HepG2 (cell line): ENCODE data around the gene ZFP28. TPM values are rescaled to one million over a fixed set of nuclear protein-coding genes. Genes with fewer than 3 reads are reported as not detected.

ENCODE experiments used
- ATAC-seq: fragments of 200-7000 bp; cut with Tn5 transposase; 3 replicates; pipeline ENCODE4 v1.9.1; 2020; ENCODE audit warnings: mild to moderate bottlenecking, moderate library complexity
- BruUV-seq: library from RNA; stranded (reverse); fragments of 400-500 nt; replicated peaks from 2 replicates; lab custom pipeline; 2021; lab: Mats Ljungman, UMichigan
- CTCF ChIA-PET: fragments of 300-600 bp; formaldehyde crosslinking; extraction: SDS; loops from one replicate; lab custom pipeline; 2021; ENCODE audit warnings: low total read pairs, inconsistent platforms, low intra/inter-chr PET ratio; lab: Yijun Ruan, JAX
- POLR2A ChIA-PET: fragments of 350-600 bp; sonication (Branson Sonifier 250); formaldehyde crosslinking; loops from one replicate; lab custom pipeline; 2020; ENCODE audit warnings: antibody characterized with exemption, inconsistent platforms; lab: Yijun Ruan, JAX
- DNase-seq: peaks from one replicate; pipeline ENCODE4 v3.0.0-alpha.2; 2015; ENCODE audit warnings: low spot score
- FAIRE-seq: peaks from 3 replicates; lab custom pipeline; 2011; peaks lifted over from hg19 to GRCh38; lab: Jason Lieb, UNC
- H2AFZ ChIP-seq: one replicate; pipeline ENCODE4 v1.6.1; 2011; ENCODE audit warnings: low read length, inconsistent platforms
- H3K27ac ChIP-seq: fragments of 300-600 bp; 3 replicates; pipeline ENCODE4 v1.8.0; 2011; ENCODE audit warnings: mixed run types, mild to moderate bottlenecking, mixed read lengths, low read length, inconsistent platforms; ENCODE audit not compliant: insufficient read depth; ENCODE audit errors: extremely low read length
- H3K27me3 ChIP-seq, 2 experiments: fragments of 200-600 bp in 1 of 2; 2 replicates in 1 of 2; 3 replicates in 1 of 2; pipeline versions ENCODE4 v1.6.0 to v1.8.0; 2011; ENCODE audit warnings: low read length in 2 of 2, mild to moderate bottlenecking in 2 of 2, moderate library complexity in 2 of 2, inconsistent platforms in 1 of 2; ENCODE audit not compliant: insufficient read depth in 2 of 2, control insufficient read depth in 1 of 2
- H3K36me3 ChIP-seq, 2 experiments: fragments of 200-600 bp in 1 of 2; replicated peaks in 1 of 2; 2 replicates in 1 of 2; 3 replicates in 1 of 2; pipeline versions ENCODE4 v1.5.1 to v1.8.0; 2011; ENCODE audit warnings: low read length in 2 of 2, inconsistent platforms in 1 of 2; ENCODE audit not compliant: insufficient read depth in 2 of 2, control insufficient read depth in 1 of 2
- H3K4me1 ChIP-seq: 2 replicates; pipeline ENCODE4 v1.5.1; 2012; ENCODE audit warnings: low read length, inconsistent platforms; ENCODE audit not compliant: insufficient read depth
- H3K4me2 ChIP-seq: 2 replicates; pipeline ENCODE4 v1.6.0; 2011; ENCODE audit warnings: low read depth, low read length, inconsistent platforms
- H3K4me3 ChIP-seq, 3 experiments: fragments of 200-600 bp in 1 of 3; sonication (generic), shearing (Covaris generic) in 1 of 3; replicated peaks in 1 of 3; 2 replicates each; pipeline ENCODE4 v1.5.1; 2011 to 2016; ENCODE audit warnings: low read length in 3 of 3, inconsistent platforms in 2 of 3, low read depth in 2 of 3, mild to moderate bottlenecking in 2 of 3, control low read depth in 1 of 3, mixed read lengths in 1 of 3; ENCODE audit not compliant: insufficient read depth in 1 of 3
- H3K79me2 ChIP-seq: one replicate; pipeline ENCODE4 v1.6.1; 2011; ENCODE audit warnings: low read length, inconsistent platforms; ENCODE audit not compliant: insufficient read depth
- H3K9ac ChIP-seq: 2 replicates; pipeline ENCODE4 v1.6.0; 2011; ENCODE audit warnings: mild to moderate bottlenecking, low read depth, low read length, inconsistent platforms; ENCODE audit not compliant: insufficient read depth
- H3K9me3 ChIP-seq: 2 replicates; pipeline ENCODE4 v1.5.1; 2012; ENCODE audit warnings: mild to moderate bottlenecking, low read length
- H4K20me1 ChIP-seq: 2 replicates; pipeline ENCODE4 v1.6.0; 2011; ENCODE audit warnings: inconsistent platforms, mild to moderate bottlenecking, low read length, moderate library complexity; ENCODE audit not compliant: insufficient read depth
- HES4 ChIP-seq: sonication (generic); formaldehyde crosslinking; IDR thresholded peaks from 2 replicates; pipeline ENCODE4 v1.9.0; 2021; ENCODE audit warnings: mild to moderate bottlenecking, missing genetic modification reagents, borderline replicate concordance
- MZF1 ChIP-seq: sonication (generic); formaldehyde crosslinking; IDR thresholded peaks from 2 replicates; pipeline ENCODE4 v1.8.1; 2023; ENCODE audit warnings: mild to moderate bottlenecking, missing genetic modification reagents, borderline replicate concordance
- POLR2G ChIP-seq: fragments of 200-400 bp; formaldehyde crosslinking; IDR thresholded peaks from 2 replicates; pipeline ENCODE4 v1.6.1; 2018; ENCODE audit warnings: mild to moderate bottlenecking, low read depth, low read length, moderate library complexity
- REL ChIP-seq: sonication (generic); formaldehyde crosslinking; conservative IDR thresholded peaks from 2 replicates; pipeline ENCODE4 v1.8.0; 2022; ENCODE audit warnings: mild to moderate bottlenecking, missing genetic modification reagents, moderate library complexity
- ZNF792 ChIP-seq: IDR thresholded peaks from 2 replicates; pipeline ENCODE4 v1.6.1; 2016
- ZSCAN21 ChIP-seq: sonication (generic); formaldehyde crosslinking; IDR thresholded peaks from 2 replicates; pipeline ENCODE4 v1.8.0; 2022; ENCODE audit warnings: mild to moderate bottlenecking, missing genetic modification reagents, moderate library complexity, borderline replicate concordance
- WGBS: methylation state at CpG from one replicate; pipeline ENCODE4 v1.1.6; 2017; ENCODE audit warnings: low lambda C conversion rate; 5-methylcytosine and 5-hydroxymethylcytosine counted together
- in situ Hi-C: cut with HindIII; loops from 2 replicates; pipeline ENCODE4 v1.10.0; 2017; ENCODE audit warnings: low pct_unique_long_range_greater_than_20kb; ENCODE audit not compliant: extremely low pct_ligation_motif_present
- intact Hi-C: fragments of 100-400 bp; cut with micrococcal nuclease; formaldehyde crosslinking; loops from one replicate; pipeline ENCODE4 v1.10.0; 2022; ENCODE audit not compliant: unreplicated experiment
- polyA plus RNA-seq, 8 experiments: library from polyadenylated mRNA; depleted of rRNA in 3 of 8; stranded (reverse) in 7 of 8; unstranded in 1 of 8; fragments of >200 nt; fragmentation: Illumina TruSeq in 4 of 8; extraction: Trizol in 4 of 8; gene quantifications; 2 replicates each; pipeline versions ENCODE4 v1.2.1 to v1.2.3, GENCODE V29; 2011 to 2016; ENCODE audit warnings: low read depth in 4 of 8, missing spikeins in 1 of 8, mixed read lengths in 1 of 8; ENCODE audit not compliant: insufficient read depth in 1 of 8
- total RNA-seq, 5 experiments: library from RNA; depleted of rRNA; stranded (reverse); fragments of >200 nt; fragmentation: Illumina TruSeq; extraction: Trizol; gene quantifications; 2 replicates each; pipeline ENCODE4 v1.2.3, GENCODE V29; 2016; ENCODE audit warnings: low read depth in 1 of 5
- TF ChIP-seq, protein P1 (sequence below): sonication (generic); formaldehyde crosslinking; IDR thresholded peaks from 2 replicates; pipeline ENCODE4 v1.4.0; 2020; ENCODE audit warnings: missing genetic modification reagents
- TF ChIP-seq, protein P2 (sequence below): sonication (generic); formaldehyde crosslinking; IDR thresholded peaks from 2 replicates; pipeline ENCODE4 v1.5.1; 2020; ENCODE audit warnings: mild to moderate bottlenecking, moderate library complexity, missing genetic modification reagents
- TF ChIP-seq, protein P3 (sequence below): IDR thresholded peaks from 2 replicates; pipeline ENCODE4 v1.4.0; 2020; ENCODE audit warnings: mild to moderate bottlenecking, missing genetic modification reagents
- TF ChIP-seq, protein P4 (sequence below): sonication (generic); formaldehyde crosslinking; IDR thresholded peaks from 2 replicates; pipeline ENCODE4 v1.8.1; 2023; ENCODE audit warnings: mild to moderate bottlenecking, inconsistent platforms, moderate library complexity, missing genetic modification reagents, borderline replicate concordance

Gene ZFP28
- total and polyA plus RNA-seq, 2 of the 13 experiments (the other 11 are each of a cell fraction or from before 2014, with no cell fraction given): not detected

DNA sequence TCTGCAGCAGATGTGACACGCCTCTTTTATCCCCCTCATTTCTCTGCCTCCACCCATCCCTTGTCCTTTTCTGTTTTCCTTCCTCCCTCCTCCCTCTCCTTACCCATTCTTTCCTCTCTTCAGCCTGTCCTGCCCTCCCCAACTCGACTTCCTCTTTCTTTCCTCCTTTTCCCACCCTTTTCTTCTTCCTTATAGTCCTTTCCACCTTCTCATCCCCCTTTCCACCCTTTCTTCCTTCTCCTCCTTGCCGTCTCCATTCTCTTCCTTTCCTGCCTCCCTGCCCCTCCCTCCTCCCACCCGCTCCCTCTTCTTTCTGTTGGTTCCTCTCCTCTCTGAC is 55.7 kb downstream of the ZFP28 start (continued):
- TF ChIP-seq MZF1 (CRISPR knock-in tag): no peak
- TF ChIP-seq POLR2G: no peak
- TF ChIP-seq, protein P1, sequence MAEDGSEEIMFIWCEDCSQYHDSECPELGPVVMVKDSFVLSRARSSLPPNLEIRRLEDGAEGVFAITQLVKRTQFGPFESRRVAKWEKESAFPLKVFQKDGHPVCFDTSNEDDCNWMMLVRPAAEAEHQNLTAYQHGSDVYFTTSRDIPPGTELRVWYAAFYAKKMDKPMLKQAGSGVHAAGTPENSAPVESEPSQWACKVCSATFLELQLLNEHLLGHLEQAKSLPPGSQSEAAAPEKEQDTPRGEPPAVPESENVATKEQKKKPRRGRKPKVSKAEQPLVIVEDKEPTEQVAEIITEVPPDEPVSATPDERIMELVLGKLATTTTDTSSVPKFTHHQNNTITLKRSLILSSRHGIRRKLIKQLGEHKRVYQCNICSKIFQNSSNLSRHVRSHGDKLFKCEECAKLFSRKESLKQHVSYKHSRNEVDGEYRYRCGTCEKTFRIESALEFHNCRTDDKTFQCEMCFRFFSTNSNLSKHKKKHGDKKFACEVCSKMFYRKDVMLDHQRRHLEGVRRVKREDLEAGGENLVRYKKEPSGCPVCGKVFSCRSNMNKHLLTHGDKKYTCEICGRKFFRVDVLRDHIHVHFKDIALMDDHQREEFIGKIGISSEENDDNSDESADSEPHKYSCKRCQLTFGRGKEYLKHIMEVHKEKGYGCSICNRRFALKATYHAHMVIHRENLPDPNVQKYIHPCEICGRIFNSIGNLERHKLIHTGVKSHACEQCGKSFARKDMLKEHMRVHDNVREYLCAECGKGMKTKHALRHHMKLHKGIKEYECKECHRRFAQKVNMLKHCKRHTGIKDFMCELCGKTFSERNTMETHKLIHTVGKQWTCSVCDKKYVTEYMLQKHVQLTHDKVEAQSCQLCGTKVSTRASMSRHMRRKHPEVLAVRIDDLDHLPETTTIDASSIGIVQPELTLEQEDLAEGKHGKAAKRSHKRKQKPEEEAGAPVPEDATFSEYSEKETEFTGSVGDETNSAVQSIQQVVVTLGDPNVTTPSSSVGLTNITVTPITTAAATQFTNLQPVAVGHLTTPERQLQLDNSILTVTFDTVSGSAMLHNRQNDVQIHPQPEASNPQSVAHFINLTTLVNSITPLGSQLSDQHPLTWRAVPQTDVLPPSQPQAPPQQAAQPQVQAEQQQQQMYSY (CRISPR knock-in tag): no peak
- TF ChIP-seq ZNF792 (CRISPR knock-in tag): no peak

DNA sequence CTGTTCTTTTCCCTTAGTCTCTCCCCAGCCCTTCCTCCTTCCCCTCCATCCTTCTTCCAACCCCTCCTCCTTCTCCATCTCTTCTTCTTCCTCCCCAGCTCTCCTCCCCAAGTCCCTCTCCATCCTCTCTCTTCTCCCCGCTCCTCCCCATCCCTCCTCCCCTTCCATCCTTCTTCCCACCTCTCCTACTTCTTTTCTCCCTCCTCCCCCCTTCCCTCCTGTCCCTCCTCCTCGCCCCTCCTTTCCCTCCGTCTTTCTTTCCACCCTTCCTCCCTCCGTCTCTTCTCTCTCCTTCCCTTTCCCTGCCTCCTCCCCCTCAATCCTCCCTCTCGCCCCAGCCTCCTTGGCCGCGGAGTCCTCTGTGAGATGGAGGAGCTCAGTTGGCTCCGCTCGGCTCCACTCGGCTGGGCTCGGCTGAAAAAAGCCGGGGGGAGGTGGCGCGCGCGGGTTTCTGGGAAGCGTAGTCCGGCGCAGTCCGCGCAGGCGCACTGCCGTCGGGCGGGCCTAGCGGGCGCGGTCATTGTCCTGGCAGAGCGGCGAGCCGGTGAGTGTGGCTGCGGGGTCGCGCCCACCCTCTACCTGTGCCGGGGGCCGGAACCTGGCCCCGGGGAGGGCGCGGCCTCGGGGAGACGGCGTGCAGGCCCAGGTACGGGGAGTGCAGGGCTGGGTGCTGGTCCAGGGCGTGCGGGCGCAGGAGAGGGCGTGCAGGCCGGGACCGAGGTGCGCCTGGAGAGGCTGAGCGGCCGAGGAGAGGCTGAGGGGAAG is 56.2 kb downstream of the ZFP28 start, which contains the start of gene ZNF71:
TSS of gene ZNF71 (plus strand) at position 520 of the 765 bp plus-strand sequence. CDS start 6,257 bp downstream, outside the sequence.
- no peaks in the 10 kb centered on the region; a peak in 1 of 5 replicates for H3K27me3 ChIP-seq
- BruUV-seq: no TSS peak
- 2% methylated on average over 36 of the region's 52 CpGs for WGBS
- FAIRE-seq (no peak), ATAC-seq (peak; percentile 96), DNase-seq (peak; percentile 58)
- POLR2A ChIA-PET: interaction anchor here (1.0 kb wide), 1 partner anchor 1087 kb away, joined by 3 read pairs; the partner anchor contains the start of gene ZNF551
- no peaks in the 10 kb centered on the region for H3K36me3 ChIP-seq
- peak within 1 kb of the TSS; percentile 97 for H3K4me2 ChIP-seq
- in situ Hi-C loops (no loop called here), intact Hi-C loops (no loop called here)
- peak within 1 kb of the TSS; percentile 78 for H2AFZ ChIP-seq
- CTCF ChIA-PET: no interaction called here
- H3K9me3 ChIP-seq: peaks cover 28% of the 10 kb centered on the region
- H3K9ac ChIP-seq: peak within 1 kb of the TSS; percentile 85
- H3K79me2 ChIP-seq: peaks cover 9% of the 10 kb centered on the region
- no peaks in the 10 kb centered on the region for H4K20me1 ChIP-seq
- peak within 1 kb of the TSS; percentile 66 to 100 (median 100) for H3K4me3 ChIP-seq
- peaks cover 17% of the 10 kb centered on the region for H3K4me1 ChIP-seq
- peak within 1 kb of the TSS; percentile 48 for H3K27ac ChIP-seq
- 0 out of 2 replicates have a peak, but pooled peaks have one; percentile 63 for TF ChIP-seq REL
- TF ChIP-seq, protein P2, sequence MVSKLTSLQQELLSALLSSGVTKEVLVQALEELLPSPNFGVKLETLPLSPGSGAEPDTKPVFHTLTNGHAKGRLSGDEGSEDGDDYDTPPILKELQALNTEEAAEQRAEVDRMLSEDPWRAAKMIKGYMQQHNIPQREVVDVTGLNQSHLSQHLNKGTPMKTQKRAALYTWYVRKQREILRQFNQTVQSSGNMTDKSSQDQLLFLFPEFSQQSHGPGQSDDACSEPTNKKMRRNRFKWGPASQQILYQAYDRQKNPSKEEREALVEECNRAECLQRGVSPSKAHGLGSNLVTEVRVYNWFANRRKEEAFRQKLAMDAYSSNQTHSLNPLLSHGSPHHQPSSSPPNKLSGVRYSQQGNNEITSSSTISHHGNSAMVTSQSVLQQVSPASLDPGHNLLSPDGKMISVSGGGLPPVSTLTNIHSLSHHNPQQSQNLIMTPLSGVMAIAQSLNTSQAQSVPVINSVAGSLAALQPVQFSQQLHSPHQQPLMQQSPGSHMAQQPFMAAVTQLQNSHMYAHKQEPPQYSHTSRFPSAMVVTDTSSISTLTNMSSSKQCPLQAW (CRISPR knock-in tag): peak; percentile 33; the same call in 1 of the 2 replicates
- 0 out of 2 replicates have a peak, but pooled peaks have one; percentile 44 for TF ChIP-seq ZSCAN21 (CRISPR knock-in tag)
- TF ChIP-seq, protein P3, sequence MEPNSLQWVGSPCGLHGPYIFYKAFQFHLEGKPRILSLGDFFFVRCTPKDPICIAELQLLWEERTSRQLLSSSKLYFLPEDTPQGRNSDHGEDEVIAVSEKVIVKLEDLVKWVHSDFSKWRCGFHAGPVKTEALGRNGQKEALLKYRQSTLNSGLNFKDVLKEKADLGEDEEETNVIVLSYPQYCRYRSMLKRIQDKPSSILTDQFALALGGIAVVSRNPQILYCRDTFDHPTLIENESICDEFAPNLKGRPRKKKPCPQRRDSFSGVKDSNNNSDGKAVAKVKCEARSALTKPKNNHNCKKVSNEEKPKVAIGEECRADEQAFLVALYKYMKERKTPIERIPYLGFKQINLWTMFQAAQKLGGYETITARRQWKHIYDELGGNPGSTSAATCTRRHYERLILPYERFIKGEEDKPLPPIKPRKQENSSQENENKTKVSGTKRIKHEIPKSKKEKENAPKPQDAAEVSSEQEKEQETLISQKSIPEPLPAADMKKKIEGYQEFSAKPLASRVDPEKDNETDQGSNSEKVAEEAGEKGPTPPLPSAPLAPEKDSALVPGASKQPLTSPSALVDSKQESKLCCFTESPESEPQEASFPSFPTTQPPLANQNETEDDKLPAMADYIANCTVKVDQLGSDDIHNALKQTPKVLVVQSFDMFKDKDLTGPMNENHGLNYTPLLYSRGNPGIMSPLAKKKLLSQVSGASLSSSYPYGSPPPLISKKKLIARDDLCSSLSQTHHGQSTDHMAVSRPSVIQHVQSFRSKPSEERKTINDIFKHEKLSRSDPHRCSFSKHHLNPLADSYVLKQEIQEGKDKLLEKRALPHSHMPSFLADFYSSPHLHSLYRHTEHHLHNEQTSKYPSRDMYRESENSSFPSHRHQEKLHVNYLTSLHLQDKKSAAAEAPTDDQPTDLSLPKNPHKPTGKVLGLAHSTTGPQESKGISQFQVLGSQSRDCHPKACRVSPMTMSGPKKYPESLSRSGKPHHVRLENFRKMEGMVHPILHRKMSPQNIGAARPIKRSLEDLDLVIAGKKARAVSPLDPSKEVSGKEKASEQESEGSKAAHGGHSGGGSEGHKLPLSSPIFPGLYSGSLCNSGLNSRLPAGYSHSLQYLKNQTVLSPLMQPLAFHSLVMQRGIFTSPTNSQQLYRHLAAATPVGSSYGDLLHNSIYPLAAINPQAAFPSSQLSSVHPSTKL: 0 out of 2 replicates have a peak, but pooled peaks have one; percentile 10
- TF ChIP-seq, protein P4, sequence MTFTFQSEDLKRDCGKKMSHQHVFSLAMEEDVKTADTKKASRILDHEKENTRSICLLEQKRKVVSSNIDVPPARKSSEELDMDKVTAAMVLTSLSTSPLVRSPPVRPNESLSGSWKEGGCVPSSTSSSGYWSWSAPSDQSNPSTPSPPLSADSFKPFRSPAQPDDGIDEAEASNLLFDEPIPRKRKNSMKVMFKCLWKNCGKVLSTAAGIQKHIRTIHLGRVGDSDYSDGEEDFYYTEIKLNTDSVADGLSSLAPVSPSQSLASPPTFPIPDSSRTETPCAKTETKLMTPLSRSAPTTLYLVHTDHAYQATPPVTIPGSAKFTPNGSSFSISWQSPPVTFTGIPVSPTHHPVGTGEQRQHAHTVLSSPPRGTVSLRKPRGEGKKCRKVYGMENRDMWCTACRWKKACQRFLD (CRISPR knock-in tag): 0 out of 2 replicates have a peak, but pooled peaks have one; percentile 80
- 0 out of 2 replicates have a peak, but pooled peaks have one; percentile 66 for TF ChIP-seq HES4 (CRISPR knock-in tag)
